Calu3 (cell line): ENCODE results near the gene AKAP9. TPM values are rescaled to one million over a fixed set of nuclear protein-coding genes. Genes with fewer than 3 reads are reported as not detected.
"Not testable (repeated sequence)": the region's sequence is repeated elsewhere in the genome, so short reads cannot be mapped to it uniquely, and the experiment has no call there.

ENCODE experiments used
- BruUV-seq: library from RNA; stranded (reverse); fragments of 400-500 nt; replicated peaks from 2 replicates; lab custom pipeline; 2021; lab: Mats Ljungman, UMichigan
- CTCF ChIA-PET: fragments of 300-600 bp; sonication (Branson Sonifier 250); formaldehyde crosslinking; loops from one replicate; lab custom pipeline; 2022; ENCODE audit warnings: antibody characterized with exemption; lab: Charles Lee
- DNase-seq: peaks from one replicate; pipeline ENCODE4 v3.0.0; 2022
- H3K27ac Mint-ChIP-seq: one replicate; pipeline ENCODE4 v1.8.0; 2022; ENCODE audit warnings: mixed read lengths; ENCODE audit not compliant: unreplicated experiment
- H3K27me3 Mint-ChIP-seq: one replicate; pipeline ENCODE4 v1.8.0; 2022; ENCODE audit warnings: mixed read lengths; ENCODE audit not compliant: unreplicated experiment
- H3K36me3 Mint-ChIP-seq: one replicate; pipeline ENCODE4 v1.8.0; 2022; ENCODE audit warnings: mild to moderate bottlenecking, moderate library complexity, mixed read lengths; ENCODE audit not compliant: insufficient read depth, unreplicated experiment
- H3K4me1 Mint-ChIP-seq: one replicate; pipeline ENCODE4 v1.8.0; 2022; ENCODE audit warnings: mild to moderate bottlenecking, low read depth, mixed read lengths; ENCODE audit not compliant: unreplicated experiment
- H3K4me3 Mint-ChIP-seq: one replicate; pipeline ENCODE4 v1.8.0; 2022; ENCODE audit warnings: mild to moderate bottlenecking, low read depth, moderate library complexity, mixed read lengths; ENCODE audit not compliant: unreplicated experiment
- H3K9me3 Mint-ChIP-seq: one replicate; pipeline ENCODE4 v1.8.0; 2022; ENCODE audit warnings: low read depth, mixed read lengths; ENCODE audit not compliant: unreplicated experiment
- CTCF ChIP-seq: fragments of 200-600 bp; IDR thresholded peaks from one replicate; pipeline ENCODE4 v1.8.0; 2022; ENCODE audit warnings: antibody characterized with exemption; ENCODE audit not compliant: unreplicated experiment
- intact Hi-C: fragments of 100-400 bp; cut with micrococcal nuclease; formaldehyde crosslinking; loops from one replicate; pipeline ENCODE4 v1.10.0; 2022; ENCODE audit not compliant: unreplicated experiment
- total RNA-seq: library from RNA; stranded (reverse); gene quantifications from 2 replicates; pipeline ENCODE4 v1.2.3, GENCODE V29; 2022

The AKAP9 gene
- total RNA-seq, 1 experiment from 2014 or later: 33.4 TPM

DNA sequence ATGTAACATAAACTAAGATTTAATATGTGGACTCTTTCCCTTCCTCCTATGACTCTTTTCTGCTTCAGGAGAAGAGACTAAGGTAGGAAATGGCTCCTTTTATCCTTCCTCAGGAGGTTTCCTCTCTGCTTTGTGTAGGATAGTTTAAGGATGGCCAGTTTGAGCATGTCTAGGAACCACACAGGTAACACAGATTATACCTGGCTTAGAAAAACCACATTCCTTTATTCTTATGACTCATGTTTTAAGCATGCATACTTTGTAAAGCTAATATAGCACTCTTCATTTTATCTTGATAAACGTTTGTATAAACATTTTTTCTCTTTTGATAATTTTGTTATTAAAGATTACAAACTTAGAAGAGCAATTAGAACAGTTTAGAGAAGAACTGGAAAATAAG, 135.8 kb downstream of the AKAP9 start:
- Mint-ChIP-seq H3K36me3 (peaks cover 9% of the 10 kb centered on the region), H3K4me3 (no peak overlapping the region), H3K4me1 (no peaks in the 10 kb centered on the region), H3K9me3 (no peaks in the 10 kb centered on the region), H3K27ac (no peak overlapping the region), H3K27me3 (no peaks in the 10 kb centered on the region)
- no peak for TF ChIP-seq CTCF
- CTCF ChIA-PET: no interaction called here
- DNase-seq: no peak
- BruUV-seq: no TSS peak
- intact Hi-C loops: no loop called here

DNA sequence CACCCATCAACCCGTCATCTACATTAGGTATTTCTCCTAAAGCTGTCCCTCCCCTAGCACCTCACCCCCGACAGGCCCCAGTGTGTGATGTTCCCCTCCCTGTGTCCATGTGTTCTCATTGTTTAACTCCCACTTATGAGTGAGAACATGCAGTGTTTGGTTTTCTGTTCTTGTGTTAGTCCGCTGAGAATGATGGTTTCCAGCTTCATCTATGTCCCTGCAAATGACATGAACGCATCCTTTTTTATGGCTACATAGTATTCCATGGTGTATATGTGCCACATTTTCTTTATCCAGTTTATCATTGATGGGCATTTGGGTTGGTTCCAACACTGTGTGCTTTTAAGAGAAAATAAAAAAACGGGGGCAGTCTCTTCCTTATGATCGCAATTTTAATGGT, 143.3 kb downstream of the AKAP9 start:
- not testable (repeated sequence) for H3K9me3 Mint-ChIP-seq

GRCh38 chr7:92088266-92088665, 147.6 kb downstream of the AKAP9 start:
- H3K36me3 Mint-ChIP-seq: no peaks in the 10 kb centered on the region
- DNase-seq: no peak
- no peak for TF ChIP-seq CTCF
- H3K4me1 Mint-ChIP-seq: no peaks in the 10 kb centered on the region
- no TSS peak for BruUV-seq
- H3K4me3 Mint-ChIP-seq: no peak overlapping the region
- peaks cover 2% of the 10 kb centered on the region for H3K9me3 Mint-ChIP-seq
- no peaks in the 10 kb centered on the region for H3K27me3 Mint-ChIP-seq
- no peak overlapping the region for H3K27ac Mint-ChIP-seq
- intact Hi-C loops: no loop called here
- CTCF ChIA-PET: no interaction called here

More for the DNA sequence above, 143.3 kb downstream of the AKAP9 start:
- H3K27ac Mint-ChIP-seq, H3K27me3 Mint-ChIP-seq, intact Hi-C loops, DNase-seq, H3K4me3 Mint-ChIP-seq, CTCF ChIA-PET, BruUV-seq, H3K36me3 Mint-ChIP-seq, H3K4me1 Mint-ChIP-seq: not testable (repeated sequence)

GRCh38 chr7:92092210-92092609, 151.5 kb downstream of the AKAP9 start:
- CTCF ChIA-PET: interaction anchor here (0.7 kb wide), 1 partner anchor 300 kb away, joined by 5 read pairs; no protein-coding TSS in a partner anchor
- Mint-ChIP-seq H3K9me3 (peaks cover 2% of the 10 kb centered on the region), H3K4me3 (no peak overlapping the region), H3K4me1 (no peaks in the 10 kb centered on the region), H3K27me3 (no peaks in the 10 kb centered on the region), H3K27ac (no peak overlapping the region), H3K36me3 (no peaks in the 10 kb centered on the region)
- DNase-seq: no peak
- BruUV-seq: no TSS peak
- TF ChIP-seq CTCF: no peak
- intact Hi-C loops: no loop called here

GRCh38 chr7:92095380-92095779, 154.7 kb downstream of the AKAP9 start:
- H3K27ac Mint-ChIP-seq: no peak overlapping the region
- no peaks in the 10 kb centered on the region for H3K36me3 Mint-ChIP-seq
- no TSS peak for BruUV-seq
- intact Hi-C loops: no loop called here
- CTCF ChIA-PET: no interaction called here
- H3K4me3 Mint-ChIP-seq: no peak overlapping the region
- no peaks in the 10 kb centered on the region for H3K9me3 Mint-ChIP-seq
- TF ChIP-seq CTCF: no peak
- DNase-seq: no peak
- H3K4me1 Mint-ChIP-seq: no peaks in the 10 kb centered on the region
- no peaks in the 10 kb centered on the region for H3K27me3 Mint-ChIP-seq
